Choroid plexus epithelial cell (primary cell): Measurements from ENCODE around the gene HIVEP2.

Experiments
- DNase-seq: peaks from one replicate; pipeline ENCODE4 v3.0.0-alpha.2; 2010; ENCODE audit warnings: low read depth
- H3K4me3 ChIP-seq: 2 replicates; pipeline ENCODE4 v1.5.1; 2011; ENCODE audit warnings: low read depth, mild to moderate bottlenecking, control low read depth, low read length, moderate library complexity
- CTCF ChIP-seq: conservative IDR thresholded peaks from 2 replicates; pipeline ENCODE4 v1.5.1; 2011; ENCODE audit warnings: low read depth, mild to moderate bottlenecking, control low read depth, inconsistent platforms, low read length, moderate library complexity

The HIVEP2 gene

GRCh38 chr6:142918339-142919042, 26.5 kb downstream of the HIVEP2 start:
- no peak overlapping the region for H3K4me3 ChIP-seq
- peak; percentile 14 for DNase-seq
- TF ChIP-seq CTCF, result no peak

GRCh38 chr6:142916881-142917280, 28.1 kb downstream of the HIVEP2 start:
- no peak overlapping the region for H3K4me3 ChIP-seq
- TF ChIP-seq CTCF, result no peak
- no peak for DNase-seq

GRCh38 chr6:142914937-142915697, 29.9 kb downstream of the HIVEP2 start:
- no peak for TF ChIP-seq CTCF
- H3K4me3 ChIP-seq, result no peak overlapping the region
- no peak for DNase-seq

- no peak for DNase-seq
- H3K4me3 ChIP-seq, result no peak overlapping the region
- no peak for TF ChIP-seq CTCF
Measured at GRCh38 chr6:142914369-142914768, 30.6 kb downstream of the HIVEP2 start.

GRCh38 chr6:142913511-142914047, 31.4 kb downstream of the HIVEP2 start:
- TF ChIP-seq CTCF, result no peak
- no peak for DNase-seq
- no peak overlapping the region for H3K4me3 ChIP-seq

- TF ChIP-seq CTCF, result no peak
- no peak overlapping the region for H3K4me3 ChIP-seq
- no peak for DNase-seq
Measured at GRCh38 chr6:142913036-142913510, 31.9 kb downstream of the HIVEP2 start.
